HFF-Myc (cell line): Measurements from ENCODE around the gene TMED3.

Source experiments
- DNase-seq: peaks from one replicate; pipeline ENCODE4 v3.0.0-alpha.2; 2011; ENCODE audit warnings: low read depth; ENCODE audit errors: extremely low read depth
- H3K4me3 ChIP-seq: replicated peaks from 2 replicates; pipeline ENCODE4 v1.5.1; 2011; ENCODE audit warnings: low read depth, mild to moderate bottlenecking, control low read depth, low read length
- TF ChIP-seq, protein P1 (sequence below): IDR thresholded peaks from 2 replicates; pipeline ENCODE4 v1.5.1; 2012; ENCODE audit warnings: mild to moderate bottlenecking, low read depth, low read length, control low read depth; ENCODE audit errors: missing control alignments

The TMED3 gene

DNA sequence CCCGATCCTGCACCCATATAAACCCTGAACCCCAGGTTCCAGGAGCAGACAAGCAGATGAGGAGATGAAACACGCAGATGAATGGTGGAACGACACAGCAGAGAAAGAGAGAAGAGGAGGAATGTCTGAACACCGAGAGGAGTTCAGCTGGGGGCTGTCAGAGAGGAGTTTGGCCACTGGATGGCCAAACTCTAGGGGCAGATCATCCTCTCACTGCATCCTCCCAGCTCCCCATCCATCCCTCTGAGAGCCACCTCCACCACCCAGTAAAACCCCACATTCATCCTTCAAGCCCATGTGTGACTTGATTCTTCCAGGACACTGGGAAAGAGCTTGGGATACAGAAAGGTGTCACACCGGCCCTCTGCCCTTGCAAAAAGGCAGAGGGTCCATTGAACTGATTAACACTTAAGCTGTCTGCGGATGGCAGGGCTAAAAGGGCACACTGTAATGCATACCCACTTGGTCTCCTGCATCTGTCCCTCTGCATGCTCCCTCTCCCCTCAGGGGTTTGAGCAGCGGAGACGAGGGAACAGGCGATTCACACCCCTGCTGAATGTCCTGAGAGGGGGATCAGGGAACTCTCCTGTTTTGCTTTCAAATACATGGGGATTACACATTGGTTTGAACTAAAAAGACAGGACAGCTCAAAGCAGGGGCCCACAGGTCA, 53.8 kb downstream of the TMED3 start:
- TF ChIP-seq, protein P1, sequence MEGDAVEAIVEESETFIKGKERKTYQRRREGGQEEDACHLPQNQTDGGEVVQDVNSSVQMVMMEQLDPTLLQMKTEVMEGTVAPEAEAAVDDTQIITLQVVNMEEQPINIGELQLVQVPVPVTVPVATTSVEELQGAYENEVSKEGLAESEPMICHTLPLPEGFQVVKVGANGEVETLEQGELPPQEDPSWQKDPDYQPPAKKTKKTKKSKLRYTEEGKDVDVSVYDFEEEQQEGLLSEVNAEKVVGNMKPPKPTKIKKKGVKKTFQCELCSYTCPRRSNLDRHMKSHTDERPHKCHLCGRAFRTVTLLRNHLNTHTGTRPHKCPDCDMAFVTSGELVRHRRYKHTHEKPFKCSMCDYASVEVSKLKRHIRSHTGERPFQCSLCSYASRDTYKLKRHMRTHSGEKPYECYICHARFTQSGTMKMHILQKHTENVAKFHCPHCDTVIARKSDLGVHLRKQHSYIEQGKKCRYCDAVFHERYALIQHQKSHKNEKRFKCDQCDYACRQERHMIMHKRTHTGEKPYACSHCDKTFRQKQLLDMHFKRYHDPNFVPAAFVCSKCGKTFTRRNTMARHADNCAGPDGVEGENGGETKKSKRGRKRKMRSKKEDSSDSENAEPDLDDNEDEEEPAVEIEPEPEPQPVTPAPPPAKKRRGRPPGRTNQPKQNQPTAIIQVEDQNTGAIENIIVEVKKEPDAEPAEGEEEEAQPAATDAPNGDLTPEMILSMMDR, result no peak
- no peak for DNase-seq
- H3K4me3 ChIP-seq, result no peak overlapping the region

DNA sequence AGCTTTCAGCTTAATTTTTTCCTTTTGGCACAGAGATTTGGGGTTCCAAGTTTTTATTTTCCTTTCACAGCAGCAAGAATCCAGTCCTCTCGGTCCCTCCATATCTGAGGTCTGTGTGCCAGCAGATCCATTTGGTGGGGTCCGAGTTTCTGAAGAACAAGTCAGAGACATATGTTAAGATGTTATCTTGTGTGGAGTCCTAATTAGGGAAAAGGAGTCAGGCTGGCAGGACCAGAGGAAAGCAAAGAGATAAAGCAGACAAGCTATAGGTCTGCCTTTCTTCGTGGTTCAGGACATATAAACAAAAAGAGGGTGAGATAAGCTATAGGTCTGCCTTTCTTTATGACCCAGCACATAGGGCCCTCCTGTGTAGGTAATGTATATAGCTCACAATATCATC, 54.9 kb downstream of the TMED3 start:
- DNase-seq, result no peak
- TF ChIP-seq, protein P1, result no peak
- H3K4me3 ChIP-seq, result no peak overlapping the region

DNA sequence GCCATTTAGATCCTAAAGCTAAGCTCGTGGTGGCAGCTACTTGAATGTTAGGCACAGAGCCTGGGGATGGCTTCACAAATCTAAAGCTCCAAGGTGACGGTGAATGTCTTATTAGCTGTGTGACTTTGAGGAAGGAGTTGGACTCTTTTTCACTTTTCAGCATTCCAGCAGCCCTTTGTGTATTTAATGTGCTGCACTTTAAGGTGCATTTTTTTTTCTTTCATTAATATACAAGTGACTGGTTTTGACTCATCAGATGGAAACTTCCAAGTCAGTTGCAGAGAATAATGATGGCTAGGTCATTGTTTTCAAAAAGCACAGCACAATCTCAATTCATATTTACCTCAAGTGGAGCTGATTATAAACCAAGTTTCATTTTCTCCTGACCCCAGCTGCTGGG, 55.8 kb downstream of the TMED3 start:
- no peak overlapping the region for H3K4me3 ChIP-seq
- DNase-seq, result no peak
- TF ChIP-seq, protein P1, result no peak

DNA sequence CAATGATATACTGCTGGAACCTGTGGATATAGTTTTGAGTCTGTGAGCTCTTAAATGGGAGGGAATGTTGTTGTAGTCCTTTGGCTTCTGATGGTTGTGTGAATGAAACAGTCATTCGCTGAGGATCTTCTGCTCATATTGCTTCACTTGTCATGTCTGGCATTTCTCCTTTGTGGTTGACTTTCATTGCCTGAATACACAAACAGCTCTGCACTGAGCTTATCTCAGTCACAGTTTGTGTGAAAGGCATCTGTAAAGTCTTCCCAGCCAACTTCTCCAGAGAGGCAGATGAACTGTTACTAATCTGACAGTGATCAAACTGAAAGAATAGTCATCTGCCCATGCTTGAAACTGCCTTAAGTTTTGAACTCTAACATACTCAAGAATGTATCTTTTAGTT, 59.8 kb downstream of the TMED3 start:
- no peak overlapping the region for H3K4me3 ChIP-seq
- TF ChIP-seq, protein P1, result no peak
- DNase-seq, result no peak

DNA sequence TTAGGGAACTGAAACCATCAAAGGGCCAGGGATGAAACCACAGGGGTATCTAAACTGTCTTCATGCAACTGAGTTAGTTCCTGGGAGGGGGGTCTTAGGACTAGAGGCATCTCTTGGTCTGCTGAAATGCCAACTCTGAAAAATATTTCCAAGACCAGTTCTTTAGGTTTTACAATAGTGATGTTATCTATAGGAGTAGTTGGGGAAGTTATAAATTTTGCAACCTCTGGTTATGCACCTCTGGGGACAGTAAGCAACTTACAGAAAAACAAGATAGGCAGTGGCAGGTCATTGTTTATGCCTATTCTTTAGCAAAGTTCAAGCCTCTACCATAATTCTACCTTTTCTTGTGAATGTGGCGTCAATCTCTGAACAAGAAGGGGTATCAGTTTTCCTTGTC, 60.7 kb downstream of the TMED3 start:
- no peak for DNase-seq
- no peak overlapping the region for H3K4me3 ChIP-seq
- TF ChIP-seq, protein P1, result no peak

DNA sequence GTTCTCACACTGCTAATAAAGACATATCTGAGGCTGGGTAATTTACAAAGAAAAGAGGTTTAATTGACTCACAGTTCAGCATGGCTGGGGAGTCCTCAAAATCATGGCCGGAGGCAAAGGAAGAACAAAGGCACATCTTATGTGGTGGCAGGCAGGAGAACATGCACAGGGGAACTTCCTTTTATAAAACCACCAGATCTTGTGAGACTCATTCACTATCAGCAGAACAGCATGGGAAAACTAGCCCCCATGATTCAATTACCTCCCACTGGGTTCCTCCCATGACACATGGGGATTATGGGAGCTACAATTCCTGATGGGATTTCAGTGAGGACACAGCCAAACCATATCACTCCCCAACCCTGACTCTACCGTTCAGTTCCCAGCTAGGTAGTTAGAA, 61.5 kb downstream of the TMED3 start:
- TF ChIP-seq, protein P1, result no peak
- DNase-seq, result no peak
- H3K4me3 ChIP-seq, result no peak overlapping the region
